HG02973 (cell line): ENCODE data around the gene ATAD1.
"Not testable (repeated sequence)": the region's sequence is repeated elsewhere in the genome, so short reads cannot be mapped to it uniquely, and the experiment has no call there.

Experiments used
- ATAC-seq: cut with Tn5 transposase; IDR thresholded peaks from one replicate; pipeline ENCODE4 v1.9.1; 2021; ENCODE audit warnings: moderate library complexity; ENCODE audit not compliant: unreplicated experiment

The ATAD1 gene

GRCh38 chr10:87759551-87759950 is 58.5 kb downstream of the ATAD1 start:
- ATAC-seq, result no peak

GRCh38 chr10:87757685-87758084 is 60.3 kb downstream of the ATAD1 start:
- no peak for ATAC-seq

DNA sequence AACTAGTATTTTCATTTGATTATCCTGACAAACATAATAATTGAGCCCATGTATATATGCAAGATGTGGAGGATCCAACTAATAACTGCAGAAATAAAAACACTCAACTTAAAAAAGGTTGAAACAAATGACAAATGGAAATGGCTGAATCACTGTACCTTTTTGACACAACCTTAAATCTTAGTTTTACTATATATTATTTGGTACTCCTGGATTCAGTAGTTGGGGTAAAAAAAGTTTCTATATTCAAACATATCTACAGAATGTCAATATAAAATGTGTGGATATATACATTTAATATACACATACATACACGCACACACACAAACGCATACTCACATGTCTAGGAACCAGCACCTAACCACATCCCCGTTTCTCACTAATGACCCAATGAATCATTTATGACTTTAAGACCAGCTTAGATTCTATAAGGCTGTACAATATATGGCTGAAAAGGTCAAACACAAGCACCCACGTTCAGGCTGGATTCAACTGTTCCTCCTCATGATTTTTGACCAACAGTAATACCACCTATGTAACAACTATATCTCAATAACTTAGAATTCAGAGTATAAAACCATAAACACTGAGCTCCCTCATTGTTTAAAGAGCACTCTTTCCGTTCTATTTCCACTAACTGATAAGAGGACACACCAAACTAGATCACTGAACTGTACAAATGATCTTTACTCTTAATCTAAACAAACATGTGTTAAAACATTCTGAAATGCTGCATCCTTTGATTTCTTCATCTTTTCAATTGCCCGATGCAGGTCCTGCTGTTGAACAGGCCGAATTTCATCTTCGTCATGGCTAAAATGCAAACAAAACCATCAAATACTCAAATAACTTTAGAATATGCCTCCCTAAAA is 63.8 kb downstream of the ATAD1 start:
- ATAC-seq, result no peak

- ATAC-seq, result no peak
These were observed 65.5 kb downstream of the ATAD1 start for GRCh38 chr10:87752566-87752965.

- no peak for ATAC-seq
These were observed 66.8 kb downstream of the ATAD1 start for GRCh38 chr10:87751274-87751673.

DNA sequence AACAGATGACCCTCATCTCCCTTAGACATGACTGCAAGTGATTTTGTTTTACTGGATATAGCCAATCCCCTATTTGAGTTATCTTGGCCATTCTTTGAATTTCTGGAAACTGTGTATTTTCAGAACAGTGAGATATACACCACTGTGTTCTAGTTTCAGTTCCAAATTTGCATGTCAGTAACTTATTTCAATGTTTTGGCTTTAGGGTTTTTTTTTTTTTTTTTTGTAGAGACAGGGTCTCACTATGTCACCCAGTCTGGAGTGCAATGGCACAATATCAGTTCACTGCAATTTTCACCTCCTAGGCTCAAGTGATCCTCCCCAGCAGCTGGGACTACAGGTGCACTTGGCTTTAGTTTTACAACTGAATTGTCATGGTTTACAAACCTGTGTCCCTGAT is 67.2 kb downstream of the ATAD1 start:
- no peak for ATAC-seq

DNA sequence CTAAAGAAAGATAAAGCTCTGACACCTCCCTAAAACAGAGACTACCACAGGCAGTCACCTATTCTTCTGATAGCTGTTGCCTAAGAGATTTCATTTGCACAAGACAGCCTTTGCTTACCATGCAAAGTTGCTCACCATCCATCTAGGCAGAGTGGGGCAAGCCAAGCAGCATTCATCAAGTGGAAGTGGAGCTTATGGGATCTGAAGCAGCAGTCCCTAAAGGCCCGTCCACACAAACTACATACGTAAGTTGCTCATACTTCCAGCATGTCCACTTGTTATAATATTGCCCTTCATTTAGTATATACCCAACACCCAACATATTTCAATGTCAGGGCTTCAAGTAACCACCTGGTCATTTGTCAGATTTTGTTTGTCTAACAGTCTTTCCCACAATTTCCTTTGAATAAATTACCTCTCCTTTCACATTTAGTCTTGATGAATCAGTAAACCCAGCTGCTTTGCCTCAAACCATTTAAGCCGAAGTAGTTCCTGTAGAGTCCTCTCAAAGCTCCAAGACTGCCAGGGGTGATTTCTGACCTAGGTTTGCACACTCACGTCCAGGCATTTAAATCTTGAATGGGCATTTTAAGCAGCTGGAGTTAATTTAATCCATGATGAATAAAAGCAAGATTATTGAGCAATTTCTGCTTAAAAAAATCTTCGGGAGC is 67.9 kb downstream of the ATAD1 start:
- ATAC-seq, result no peak

DNA sequence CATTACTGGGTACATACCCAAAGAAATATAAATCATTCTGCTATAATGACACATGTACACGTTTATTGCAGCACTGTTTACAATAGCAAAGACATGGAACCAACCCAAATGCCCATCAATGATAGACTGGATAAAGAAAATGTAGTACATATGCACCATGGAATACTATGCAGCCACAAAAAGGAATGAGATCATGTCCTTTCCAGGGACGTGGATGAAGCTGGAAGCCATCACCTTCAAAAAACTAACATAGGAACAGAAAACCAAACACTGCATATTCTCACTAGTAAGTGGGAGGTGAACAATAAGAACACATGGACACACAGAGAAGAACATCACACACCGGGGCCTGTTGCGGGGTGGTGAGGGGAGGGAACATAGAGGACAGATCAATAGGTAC is 69.8 kb downstream of the ATAD1 start:
- not testable (repeated sequence) for ATAC-seq

GRCh38 chr10:87746911-87747310 is 71.1 kb downstream of the ATAD1 start:
- ATAC-seq, result no peak

DNA sequence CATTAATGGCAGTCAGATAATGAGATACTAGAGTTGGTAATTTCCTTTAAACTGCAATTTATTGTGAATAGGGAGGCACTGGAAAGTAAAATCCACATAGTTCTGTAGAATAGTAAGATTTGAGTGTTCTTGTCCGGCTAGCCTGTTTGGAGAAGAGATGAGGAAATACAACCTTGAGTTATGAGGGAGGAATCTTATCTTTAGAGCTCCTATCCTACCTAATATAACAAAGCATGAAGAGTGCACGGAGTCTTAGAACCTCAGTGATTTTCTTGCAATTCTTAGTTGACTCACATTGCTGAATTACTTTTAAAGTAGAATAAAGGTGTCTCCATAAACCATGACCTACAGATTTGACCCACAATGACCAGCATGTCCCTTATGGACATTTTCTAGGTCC is 73.4 kb downstream of the ATAD1 start:
- no peak for ATAC-seq

DNA sequence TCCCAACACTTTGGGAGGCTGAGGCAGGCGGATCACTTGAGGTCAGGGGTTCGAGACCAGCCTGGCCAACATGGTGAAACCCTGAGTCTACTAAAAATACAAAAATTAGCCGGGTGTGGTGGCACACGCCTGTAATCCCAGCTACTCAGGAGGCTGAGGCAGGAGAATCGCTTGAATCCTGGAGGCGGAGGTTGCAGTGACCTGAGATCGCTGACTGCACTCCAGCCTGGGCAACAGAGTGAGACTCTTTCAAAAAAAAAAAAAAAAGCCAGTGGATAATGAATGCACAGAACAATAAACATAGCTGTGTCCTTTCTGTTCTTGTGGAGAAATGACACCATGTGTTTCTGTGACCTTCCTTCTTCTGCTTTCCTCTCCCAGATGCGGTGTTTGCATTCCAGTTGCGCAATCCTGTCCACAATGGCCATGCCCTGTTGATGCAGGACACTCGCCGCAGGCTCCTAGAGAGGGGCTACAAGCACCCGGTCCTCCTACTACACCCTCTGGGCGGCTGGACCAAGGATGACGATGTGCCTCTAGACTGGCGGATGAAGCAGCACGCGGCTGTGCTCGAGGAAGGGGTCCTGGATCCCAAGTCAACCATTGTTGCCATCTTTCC is 74.9 kb downstream of the ATAD1 start:
- ATAC-seq, result not testable (repeated sequence)

- ATAC-seq, result no peak
These were observed 77.8 kb downstream of the ATAD1 start for GRCh38 chr10:87740254-87740655.

- ATAC-seq, result no peak
These were observed 78.3 kb downstream of the ATAD1 start for GRCh38 chr10:87739703-87740102.

GRCh38 chr10:87738253-87738652 is 79.8 kb downstream of the ATAD1 start:
- ATAC-seq, result not testable (repeated sequence)

DNA sequence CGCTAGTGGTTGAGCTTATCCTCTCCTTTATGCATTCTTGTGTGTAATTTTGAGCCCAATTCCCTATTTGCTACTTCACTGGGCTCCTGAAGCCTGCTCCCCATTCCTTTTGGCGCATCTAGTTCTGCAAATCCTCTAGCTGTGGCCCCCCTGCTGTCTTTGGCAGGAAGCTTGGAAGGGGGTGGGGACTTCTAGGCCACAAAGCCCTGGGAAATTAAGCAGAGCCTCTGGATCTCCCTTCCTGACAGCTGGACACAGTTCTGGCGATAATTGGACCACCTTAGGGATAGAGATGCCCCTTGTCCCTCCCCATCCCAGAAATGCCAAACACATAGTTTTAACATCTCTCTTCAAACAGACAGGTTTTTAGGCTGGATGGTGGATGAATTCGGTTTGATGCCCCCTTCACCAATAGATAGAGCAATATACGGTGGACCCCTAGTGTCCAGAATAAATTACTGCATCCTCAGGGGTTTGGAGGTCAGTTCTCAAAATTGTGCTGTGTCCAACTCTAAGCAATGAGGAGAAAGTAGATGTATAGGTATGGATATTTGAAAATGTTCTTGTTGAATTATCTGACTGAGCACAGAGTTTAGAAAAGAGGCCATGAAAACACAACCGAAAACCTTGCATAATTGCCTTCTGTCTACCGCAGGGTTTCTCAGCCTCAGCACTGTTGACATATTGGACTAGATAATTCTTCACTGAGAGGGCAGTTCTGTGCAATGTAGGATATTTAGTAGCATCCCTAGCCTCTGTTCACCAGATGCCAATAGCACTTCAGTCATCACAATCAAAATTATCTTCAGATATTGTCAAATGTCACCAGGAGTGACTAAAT is 82.8 kb downstream of the ATAD1 start:
- ATAC-seq, result no peak

DNA sequence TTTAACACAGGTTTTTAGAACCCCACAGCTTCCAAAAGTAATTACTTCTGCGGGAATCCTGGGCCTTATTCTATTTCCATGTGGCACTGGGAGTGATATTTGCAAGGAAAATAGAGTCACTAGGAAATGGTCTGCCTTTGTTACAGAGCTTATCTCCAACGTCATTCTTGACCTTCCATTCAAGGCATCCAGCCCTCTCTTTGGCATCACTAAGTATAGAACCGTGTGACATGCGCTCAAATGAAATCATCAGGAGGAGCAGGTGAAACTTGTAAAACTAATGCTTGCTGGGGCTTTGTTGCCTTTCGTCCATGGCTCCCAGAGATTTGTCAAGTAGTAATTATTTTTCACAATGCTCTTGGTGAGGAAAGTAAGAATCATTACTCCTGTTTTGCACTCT is 84.9 kb downstream of the ATAD1 start:
- ATAC-seq, result no peak

DNA sequence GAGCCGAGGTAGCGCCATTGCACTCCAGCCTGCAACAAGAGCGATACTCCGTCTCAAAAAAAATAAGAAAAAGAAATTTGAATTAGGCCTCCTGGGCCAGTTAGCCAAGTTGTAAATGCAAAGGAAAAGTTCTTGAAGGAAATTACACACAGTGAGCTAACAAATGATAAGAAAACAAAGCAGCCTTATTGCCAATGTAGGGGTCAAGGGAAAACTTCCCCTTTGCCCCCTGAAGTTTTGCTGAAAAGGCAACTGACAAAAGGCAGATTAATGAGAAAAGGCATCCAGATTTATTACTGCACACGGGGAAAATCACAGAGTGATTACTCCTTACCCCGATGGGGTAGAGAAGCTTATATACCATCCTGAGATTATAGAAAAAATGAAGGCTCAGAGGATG is 88.1 kb downstream of the ATAD1 start:
- ATAC-seq, result no peak

- ATAC-seq, result no peak
These were observed 93.2 kb downstream of the ATAD1 start for GRCh38 chr10:87724789-87725188.

GRCh38 chr10:87723500-87723899 is 94.5 kb downstream of the ATAD1 start:
- ATAC-seq, result no peak

GRCh38 chr10:87722716-87723115 is 95.3 kb downstream of the ATAD1 start:
- no peak for ATAC-seq

DNA sequence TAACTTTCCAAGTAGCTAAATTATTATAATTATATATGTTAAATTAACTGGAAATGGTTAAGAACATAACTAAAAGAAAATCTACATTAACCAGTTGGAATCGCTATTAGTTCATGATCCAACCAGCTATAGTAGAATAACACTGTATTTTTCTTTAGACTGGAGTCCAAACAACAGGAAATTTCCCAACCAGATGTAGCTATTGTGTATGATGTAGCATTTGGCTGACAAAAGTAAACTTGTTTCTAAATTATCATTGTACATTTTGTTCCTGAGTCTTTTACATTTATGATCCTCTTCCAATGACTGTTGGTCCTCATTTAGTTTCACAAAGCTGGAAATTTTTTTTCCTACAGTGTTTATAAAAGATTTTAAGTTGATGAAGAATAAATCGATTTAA is 96.2 kb downstream of the ATAD1 start:
- no peak for ATAC-seq
